NCI-H1417 treated with DMSO at 0.1 percent for 48 hours (cell line): Measurements from ENCODE around the gene WDR59.

Experiments used
- DNase-seq: peaks from one replicate; lab custom pipeline; 2025; lab: John Stamatoyannopoulos, UW

Gene WDR59

GRCh38 chr16:74903120-74903519 lies 81.8 kb downstream of the WDR59 start:
- DNase-seq, result no peak

- DNase-seq, result no peak
Observed at GRCh38 chr16:74902161-74902560, 82.8 kb downstream of the WDR59 start.

- DNase-seq, result no peak
Observed at GRCh38 chr16:74901606-74902005, 83.3 kb downstream of the WDR59 start.

GRCh38 chr16:74899816-74900215 lies 85.1 kb downstream of the WDR59 start:
- no peak for DNase-seq

- DNase-seq, result no peak
Observed at GRCh38 chr16:74898659-74899058, 86.3 kb downstream of the WDR59 start.

GRCh38 chr16:74896389-74897370 lies 88.2 kb downstream of the WDR59 start:
- DNase-seq, result no peak

- no peak for DNase-seq
Observed at GRCh38 chr16:74893541-74893940, 91.4 kb downstream of the WDR59 start.

GRCh38 chr16:74892574-74893461 lies 92.1 kb downstream of the WDR59 start:
- no peak for DNase-seq

- no peak for DNase-seq
Observed at GRCh38 chr16:74888888-74889287, 96.0 kb downstream of the WDR59 start.

GRCh38 chr16:74888232-74888862 lies 96.6 kb downstream of the WDR59 start:
- no peak for DNase-seq

- no peak for DNase-seq
Observed at GRCh38 chr16:74887084-74887483, 97.8 kb downstream of the WDR59 start.

GRCh38 chr16:74877706-74878105 lies 107.2 kb downstream of the WDR59 start:
- DNase-seq, result no peak

GRCh38 chr16:74874912-74875546 lies 109.9 kb downstream of the WDR59 start:
- no peak for DNase-seq

GRCh38 chr16:74874123-74874522 lies 110.8 kb downstream of the WDR59 start:
- no peak for DNase-seq

- DNase-seq, result no peak
Observed at GRCh38 chr16:74872302-74872701, 112.6 kb downstream of the WDR59 start.

- no peak for DNase-seq
Observed at GRCh38 chr16:74871608-74872007, 113.3 kb downstream of the WDR59 start.

GRCh38 chr16:74868501-74868900 lies 116.4 kb downstream of the WDR59 start:
- no peak for DNase-seq

- DNase-seq, result no peak
Observed at GRCh38 chr16:74868035-74868434, 116.9 kb downstream of the WDR59 start.

GRCh38 chr16:74867281-74867849 lies 117.6 kb downstream of the WDR59 start:
- no peak for DNase-seq

- DNase-seq, result no peak
Observed at GRCh38 chr16:74865922-74866598, 118.9 kb downstream of the WDR59 start.

GRCh38 chr16:74862743-74863244 lies 122.1 kb downstream of the WDR59 start:
- peak; percentile 4 for DNase-seq
